ENCODE measurements around the gene PGLYRP2.

PGLYRP2 gene

GRCh38 chr19:15426485-15427349, 52.6 kb downstream of the PGLYRP2 start:
- Histone ChIP-seq H2AFZ (ENCODE audit: low read depth, low read length) (no peak overlapping the region), H3K79me2 (ENCODE audit: insufficient read depth, low read length) (peaks cover 47% of the 10 kb centered on the region), H3K4me3 (ENCODE audit: low read depth in 1 of 2, low read length in 2 of 2) (no peak overlapping the region), H3K9me3 (ENCODE audit: insufficient read depth, low read length, severe bottlenecking) (no peaks in the 10 kb centered on the region), H4K20me1 (ENCODE audit: insufficient read depth, low read length) (peaks cover 54% of the 10 kb centered on the region), H3K36me3 (ENCODE audit: insufficient read depth, low read length) (peaks cover 87% of the 10 kb centered on the region), H3K27me3 (ENCODE audit: insufficient read depth, low read length, poor library complexity) (no peaks in the 10 kb centered on the region), H3K4me1 (ENCODE audit: insufficient read depth, low read length) (peaks cover 27% of the 10 kb centered on the region), H3K9ac (ENCODE audit: low read depth, low read length) (no peak overlapping the region), H3K4me2 (ENCODE audit: insufficient read depth, low read length) (no peak overlapping the region), H3K27ac (ENCODE audit: low read length) (no peak overlapping the region)
- no peak for ATAC-seq (ENCODE audit: insufficient read depth, low read depth)
- TF ChIP-seq, protein P1, sequence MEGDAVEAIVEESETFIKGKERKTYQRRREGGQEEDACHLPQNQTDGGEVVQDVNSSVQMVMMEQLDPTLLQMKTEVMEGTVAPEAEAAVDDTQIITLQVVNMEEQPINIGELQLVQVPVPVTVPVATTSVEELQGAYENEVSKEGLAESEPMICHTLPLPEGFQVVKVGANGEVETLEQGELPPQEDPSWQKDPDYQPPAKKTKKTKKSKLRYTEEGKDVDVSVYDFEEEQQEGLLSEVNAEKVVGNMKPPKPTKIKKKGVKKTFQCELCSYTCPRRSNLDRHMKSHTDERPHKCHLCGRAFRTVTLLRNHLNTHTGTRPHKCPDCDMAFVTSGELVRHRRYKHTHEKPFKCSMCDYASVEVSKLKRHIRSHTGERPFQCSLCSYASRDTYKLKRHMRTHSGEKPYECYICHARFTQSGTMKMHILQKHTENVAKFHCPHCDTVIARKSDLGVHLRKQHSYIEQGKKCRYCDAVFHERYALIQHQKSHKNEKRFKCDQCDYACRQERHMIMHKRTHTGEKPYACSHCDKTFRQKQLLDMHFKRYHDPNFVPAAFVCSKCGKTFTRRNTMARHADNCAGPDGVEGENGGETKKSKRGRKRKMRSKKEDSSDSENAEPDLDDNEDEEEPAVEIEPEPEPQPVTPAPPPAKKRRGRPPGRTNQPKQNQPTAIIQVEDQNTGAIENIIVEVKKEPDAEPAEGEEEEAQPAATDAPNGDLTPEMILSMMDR (IDR thresholded peaks at IDR 0.05; ENCODE audit: borderline replicate concordance, extremely low read depth, low read length, poor library complexity, severe bottlenecking): no peak
- no peak for TF ChIP-seq EZH2 (IDR thresholded peaks at IDR 0.05; ENCODE audit: borderline replicate concordance, low read depth, low read length, severe bottlenecking)
- no peak for DNase-seq

DNA sequence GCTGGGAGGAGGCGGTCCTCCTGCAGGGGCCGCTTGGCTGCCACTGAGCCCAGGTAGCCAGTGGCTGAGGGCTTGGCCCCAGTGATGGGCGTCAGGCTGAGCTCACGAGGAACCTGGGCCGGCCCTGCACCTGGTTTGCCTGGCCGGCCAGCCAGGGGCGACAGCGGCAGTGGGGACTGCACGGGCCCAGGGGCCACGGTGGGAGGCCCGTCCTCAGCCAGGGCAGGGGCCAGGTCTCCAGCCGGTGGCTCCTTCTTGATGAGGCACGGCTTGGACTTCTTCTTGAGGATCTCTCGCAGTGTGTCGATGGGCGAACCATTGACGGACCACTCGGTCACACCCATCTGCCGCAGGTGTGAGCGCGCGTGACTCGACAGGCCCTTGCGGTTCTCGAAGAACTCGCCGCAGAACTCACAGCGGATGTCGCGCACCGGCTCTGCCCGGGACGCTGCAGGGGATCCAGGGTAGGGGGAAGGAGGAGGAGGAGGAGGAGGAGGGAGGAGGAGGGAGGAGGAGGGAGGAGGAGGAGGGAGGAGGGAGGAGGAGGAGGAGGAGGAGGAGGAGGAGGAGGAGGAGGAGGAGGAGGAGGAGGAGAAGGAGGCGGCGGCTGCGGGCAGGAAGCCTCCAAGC, 53.9 kb downstream of the PGLYRP2 start:
- DNase-seq (no peak), ATAC-seq (ENCODE audit: insufficient read depth, low read depth) (no peak)
- H3K4me3 ChIP-seq (ENCODE audit: low read depth in 1 of 2, low read length in 2 of 2): no peak overlapping the region
- peaks cover 14% of the 10 kb centered on the region for H3K4me1 ChIP-seq (ENCODE audit: insufficient read depth, low read length)
- no peak overlapping the region for H3K4me2 ChIP-seq (ENCODE audit: insufficient read depth, low read length)
- H3K27me3 ChIP-seq (ENCODE audit: insufficient read depth, low read length, poor library complexity): no peaks in the 10 kb centered on the region
- no peak overlapping the region for H3K9ac ChIP-seq (ENCODE audit: low read depth, low read length)
- no peaks in the 10 kb centered on the region for H3K9me3 ChIP-seq (ENCODE audit: insufficient read depth, low read length, severe bottlenecking)
- H3K36me3 ChIP-seq (ENCODE audit: insufficient read depth, low read length): peaks cover 85% of the 10 kb centered on the region
- no peak overlapping the region for H3K27ac ChIP-seq (ENCODE audit: low read length)
- H3K79me2 ChIP-seq (ENCODE audit: insufficient read depth, low read length): peaks cover 34% of the 10 kb centered on the region
- H4K20me1 ChIP-seq (ENCODE audit: insufficient read depth, low read length): peaks cover 41% of the 10 kb centered on the region
- TF ChIP-seq, protein P1 (IDR thresholded peaks at IDR 0.05; ENCODE audit: borderline replicate concordance, extremely low read depth, low read length, poor library complexity, severe bottlenecking): no peak
- no peak for TF ChIP-seq EZH2 (IDR thresholded peaks at IDR 0.05; ENCODE audit: borderline replicate concordance, low read depth, low read length, severe bottlenecking)
- H2AFZ ChIP-seq (ENCODE audit: low read depth, low read length): no peak overlapping the region

DNA sequence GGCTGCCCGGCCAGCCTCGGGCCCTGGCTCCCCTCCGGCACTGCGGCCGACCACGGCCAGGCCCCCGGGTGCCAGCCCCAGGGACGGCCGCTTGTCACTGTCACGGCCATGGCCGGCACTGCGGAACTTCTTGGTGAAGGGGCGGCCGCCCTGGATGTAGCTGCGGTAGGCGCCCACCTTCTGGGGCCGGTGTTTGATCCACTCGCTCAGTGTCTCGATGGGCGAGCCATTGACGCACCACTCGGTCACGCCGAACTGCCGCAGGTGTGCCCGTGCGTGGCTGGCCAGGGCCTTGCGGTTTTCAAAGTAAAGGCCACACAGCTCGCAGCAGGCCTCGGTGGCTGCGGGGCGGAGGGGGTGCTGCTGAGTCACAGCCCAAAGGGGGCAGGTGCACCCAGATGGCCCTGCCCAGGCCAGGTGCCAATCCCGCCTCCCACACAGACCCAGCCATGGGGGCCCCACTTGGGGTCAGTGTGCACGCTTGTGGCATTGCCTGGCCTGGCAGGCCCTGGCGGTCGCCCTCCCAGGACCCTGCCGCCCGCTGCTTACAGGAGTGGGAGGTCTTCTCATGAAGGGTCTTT, 54.5 kb downstream of the PGLYRP2 start:
- Histone ChIP-seq H3K36me3 (ENCODE audit: insufficient read depth, low read length) (peaks cover 78% of the 10 kb centered on the region), H3K27me3 (ENCODE audit: insufficient read depth, low read length, poor library complexity) (no peaks in the 10 kb centered on the region), H3K79me2 (ENCODE audit: insufficient read depth, low read length) (peaks cover 28% of the 10 kb centered on the region), H3K9me3 (ENCODE audit: insufficient read depth, low read length, severe bottlenecking) (no peaks in the 10 kb centered on the region), H3K4me1 (ENCODE audit: insufficient read depth, low read length) (peaks cover 14% of the 10 kb centered on the region), H3K9ac (ENCODE audit: low read depth, low read length) (no peak overlapping the region), H3K4me3 (ENCODE audit: low read depth in 1 of 2, low read length in 2 of 2) (no peak overlapping the region), H3K4me2 (ENCODE audit: insufficient read depth, low read length) (no peak overlapping the region), H3K27ac (ENCODE audit: low read length) (no peak overlapping the region), H2AFZ (ENCODE audit: low read depth, low read length) (no peak overlapping the region), H4K20me1 (ENCODE audit: insufficient read depth, low read length) (peaks cover 34% of the 10 kb centered on the region)
- no peak for DNase-seq
- no peak for ATAC-seq (ENCODE audit: insufficient read depth, low read depth)
- no peak for TF ChIP-seq EZH2 (IDR thresholded peaks at IDR 0.05; ENCODE audit: borderline replicate concordance, low read depth, low read length, severe bottlenecking)
- TF ChIP-seq, protein P1 (IDR thresholded peaks at IDR 0.05; ENCODE audit: borderline replicate concordance, extremely low read depth, low read length, poor library complexity, severe bottlenecking): no peak
